Ectodermal cell (in vitro differentiated cells): Measurements from ENCODE around the gene LOXL4.

Experiments
- H3K27ac ChIP-seq: 2 replicates; pipeline ENCODE4 v1.7.0; 2013; ENCODE audit warnings: mild to moderate bottlenecking, low read depth, low read length; ENCODE audit not compliant: insufficient read depth, poor library complexity, severe bottlenecking
- H3K27me3 ChIP-seq: 2 replicates; pipeline ENCODE4 v1.7.0; 2013; ENCODE audit warnings: mild to moderate bottlenecking, low read length; ENCODE audit not compliant: insufficient read depth, control insufficient read depth, poor library complexity, severe bottlenecking
- H3K36me3 ChIP-seq: one replicate; pipeline ENCODE4 v1.7.0; 2013; ENCODE audit warnings: low read length; ENCODE audit not compliant: control insufficient read depth, insufficient read depth
- H3K4me1 ChIP-seq: one replicate; pipeline ENCODE4 v1.7.0; 2013; ENCODE audit warnings: low read length; ENCODE audit not compliant: control insufficient read depth, insufficient read depth
- H3K4me3 ChIP-seq: 2 replicates; pipeline ENCODE4 v1.7.0; 2013; ENCODE audit warnings: low read depth, low read length, control low read depth; ENCODE audit not compliant: insufficient read depth
- H3K9me3 ChIP-seq: 2 replicates; pipeline ENCODE4 v1.7.0; 2013; ENCODE audit warnings: mild to moderate bottlenecking, low read length, moderate library complexity; ENCODE audit not compliant: control insufficient read depth
- WGBS, 2 experiments: methylation state at CpG; one replicate each; pipeline ENCODE4 v1.1.7; 2013; ENCODE audit warnings: missing lambda C conversion rate in 2 of 2; 5-methylcytosine and 5-hydroxymethylcytosine counted together

Gene LOXL4

DNA sequence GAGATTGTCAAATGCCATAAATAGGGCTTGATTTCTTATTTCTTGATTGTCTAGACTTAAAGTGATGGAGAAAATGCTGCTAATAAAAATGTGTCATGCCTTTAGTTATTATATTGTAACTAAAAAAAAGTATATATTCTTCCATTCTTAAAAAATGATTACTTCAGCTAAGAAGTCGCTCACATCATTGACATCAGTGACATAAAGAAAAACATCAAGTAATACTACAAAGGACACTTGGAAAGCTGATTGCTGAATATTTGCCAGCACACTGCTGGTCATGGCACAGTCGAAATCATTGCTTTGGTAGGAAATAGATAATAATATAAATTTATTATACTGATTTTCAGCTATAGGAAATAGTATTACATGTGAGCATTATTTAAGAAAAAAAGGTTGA lies 62.6 kb downstream of the LOXL4 start:
- Histone ChIP-seq H3K27me3 (no peaks in the 10 kb centered on the region), H3K27ac (no peak overlapping the region), H3K4me1 (no peaks in the 10 kb centered on the region), H3K9me3 (no peaks in the 10 kb centered on the region), H3K4me3 (no peak overlapping the region), H3K36me3 (peaks cover 9% of the 10 kb centered on the region)
- 92% methylated on average over 1 of the region's 2 CpGs; no CpG with 5 or more reads in 1 of the 2 experiments for WGBS, 2 experiments

GRCh38 chr10:98202378-98202777 lies 65.6 kb downstream of the LOXL4 start:
- Histone ChIP-seq H3K4me3 (no peak overlapping the region), H3K4me1 (no peaks in the 10 kb centered on the region), H3K27ac (no peak overlapping the region), H3K9me3 (no peaks in the 10 kb centered on the region), H3K36me3 (no peaks in the 10 kb centered on the region), H3K27me3 (no peaks in the 10 kb centered on the region)
- 87 to 88% methylated on average over 8 of the region's 8 CpGs for WGBS, 2 experiments

DNA sequence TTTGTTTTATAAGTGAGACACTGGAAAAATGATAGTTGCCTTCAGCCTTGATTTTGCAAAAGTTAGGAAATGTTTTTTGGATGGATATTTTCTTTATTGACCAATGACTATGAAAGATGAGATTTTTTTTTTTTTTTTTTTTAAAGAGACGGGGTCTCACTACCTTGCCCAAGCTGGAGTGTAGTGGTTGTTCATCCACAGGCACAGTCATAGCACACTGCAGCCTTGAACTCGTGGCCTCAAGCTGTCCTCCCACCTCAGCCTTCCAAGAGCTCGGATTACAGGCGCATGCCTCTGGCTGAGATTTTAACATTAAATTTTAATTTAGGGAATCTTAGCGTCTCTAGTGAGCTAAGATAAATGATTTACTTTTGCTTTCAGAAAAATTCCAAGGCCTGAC lies 66.2 kb downstream of the LOXL4 start:
- H3K4me1 ChIP-seq = no peaks in the 10 kb centered on the region
- no peak overlapping the region for H3K4me3 ChIP-seq
- H3K27ac ChIP-seq = no peak overlapping the region
- H3K36me3 ChIP-seq = no peaks in the 10 kb centered on the region
- WGBS, 2 experiments = 93 to 99% methylated on average over 5 of the region's 5 CpGs
- H3K27me3 ChIP-seq = no peaks in the 10 kb centered on the region
- no peaks in the 10 kb centered on the region for H3K9me3 ChIP-seq
